NCI-H1694 treated with DMSO at 0.1 percent for 48 hours (cell line): ENCODE measurements around the gene FITM1.

ENCODE experiments used
- DNase-seq: peaks from one replicate; lab custom pipeline; 2025; lab: John Stamatoyannopoulos, UW

Gene FITM1

GRCh38 chr14:24160850-24161804 lies 30.7 kb downstream of the FITM1 start, which contains the start of gene IRF9:
Gene IRF9 (plus strand): TSS chr14:24161265. CDS start chr14:24162145, 880 bp downstream.
- DNase-seq = peak; percentile 94

GRCh38 chr14:24162093-24162492 lies 31.6 kb downstream of the FITM1 start:
- DNase-seq = no peak

GRCh38 chr14:24164518-24164991 lies 34.1 kb downstream of the FITM1 start:
- DNase-seq = no peak

- DNase-seq = no peak
Observed at GRCh38 chr14:24165785-24166184, 35.3 kb downstream of the FITM1 start.

- DNase-seq = no peak
Observed at GRCh38 chr14:24167469-24168114, 37.1 kb downstream of the FITM1 start.

GRCh38 chr14:24171422-24172260 lies 41.2 kb downstream of the FITM1 start, which contains the start of gene REC8:
Gene REC8 (plus strand): TSS chr14:24172080. CDS start chr14:24172553, 473 bp downstream.
- DNase-seq = peak; percentile 98

GRCh38 chr14:24172261-24172860 lies 41.9 kb downstream of the FITM1 start:
- DNase-seq = peak; percentile 32

- no peak for DNase-seq
Observed at GRCh38 chr14:24172871-24173281, 42.4 kb downstream of the FITM1 start.

- no peak for DNase-seq
Observed at GRCh38 chr14:24176599-24176998, 46.1 kb downstream of the FITM1 start.

- no peak for DNase-seq
Observed at GRCh38 chr14:24177041-24177825, 46.8 kb downstream of the FITM1 start.

- DNase-seq = no peak
Observed at GRCh38 chr14:24177891-24178290, 47.4 kb downstream of the FITM1 start.

GRCh38 chr14:24178399-24179178 lies 48.1 kb downstream of the FITM1 start:
- DNase-seq = no peak

GRCh38 chr14:24179294-24179960 lies 49.0 kb downstream of the FITM1 start:
- no peak for DNase-seq

- DNase-seq = no peak
Observed at GRCh38 chr14:24179961-24180796, 49.7 kb downstream of the FITM1 start.

- no peak for DNase-seq
Observed at GRCh38 chr14:24181371-24182077, 51.1 kb downstream of the FITM1 start.
